ENCODE results near the gene RNF144A. TPM values are rescaled to one million over a fixed set of nuclear protein-coding genes. Genes with fewer than 3 reads are reported as not detected.
"Not testable (repeated sequence)": the region's sequence is repeated elsewhere in the genome, so short reads cannot be mapped to it uniquely, and the experiment has no call there.

RNF144A gene
- total RNA-seq, 1 donor from 2014 or later, result 1.8 TPM

DNA sequence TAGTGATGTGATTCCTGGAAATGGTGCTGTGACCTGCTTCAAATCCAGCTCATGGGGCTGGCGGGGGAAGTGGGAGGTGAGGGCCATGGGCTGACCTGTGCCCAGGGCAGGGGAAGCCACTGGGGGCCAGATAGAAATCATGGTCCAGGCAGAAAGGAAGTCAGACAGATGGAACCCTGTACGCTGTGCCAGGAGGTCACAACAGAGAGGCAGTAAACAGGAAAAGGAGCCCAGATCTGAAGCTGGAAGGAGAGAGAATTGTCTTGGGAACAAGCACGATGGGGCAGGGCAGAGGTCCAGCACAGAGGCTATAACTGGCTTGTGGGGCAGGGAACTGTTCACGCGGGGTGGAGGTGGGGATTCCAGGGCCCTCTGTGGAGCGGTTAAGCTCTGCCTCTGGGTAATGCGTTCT, 76.0 kb downstream of the RNF144A start:
- no peaks in the 10 kb centered on the region for H3K9me3 ChIP-seq
- no peak for DNase-seq (ENCODE audit: low spot score in 2 of 2)
- no peaks in the 10 kb centered on the region for H3K36me3 ChIP-seq
- peaks cover 0 to 2% of the 10 kb centered on the region in 2 donors for H3K4me1 ChIP-seq
- intact Hi-C loops (cut with DNase I), result no loop called here
- H3K27me3 ChIP-seq, result no peaks in the 10 kb centered on the region
- TF ChIP-seq, protein P1, sequence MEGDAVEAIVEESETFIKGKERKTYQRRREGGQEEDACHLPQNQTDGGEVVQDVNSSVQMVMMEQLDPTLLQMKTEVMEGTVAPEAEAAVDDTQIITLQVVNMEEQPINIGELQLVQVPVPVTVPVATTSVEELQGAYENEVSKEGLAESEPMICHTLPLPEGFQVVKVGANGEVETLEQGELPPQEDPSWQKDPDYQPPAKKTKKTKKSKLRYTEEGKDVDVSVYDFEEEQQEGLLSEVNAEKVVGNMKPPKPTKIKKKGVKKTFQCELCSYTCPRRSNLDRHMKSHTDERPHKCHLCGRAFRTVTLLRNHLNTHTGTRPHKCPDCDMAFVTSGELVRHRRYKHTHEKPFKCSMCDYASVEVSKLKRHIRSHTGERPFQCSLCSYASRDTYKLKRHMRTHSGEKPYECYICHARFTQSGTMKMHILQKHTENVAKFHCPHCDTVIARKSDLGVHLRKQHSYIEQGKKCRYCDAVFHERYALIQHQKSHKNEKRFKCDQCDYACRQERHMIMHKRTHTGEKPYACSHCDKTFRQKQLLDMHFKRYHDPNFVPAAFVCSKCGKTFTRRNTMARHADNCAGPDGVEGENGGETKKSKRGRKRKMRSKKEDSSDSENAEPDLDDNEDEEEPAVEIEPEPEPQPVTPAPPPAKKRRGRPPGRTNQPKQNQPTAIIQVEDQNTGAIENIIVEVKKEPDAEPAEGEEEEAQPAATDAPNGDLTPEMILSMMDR (IDR thresholded peaks at IDR 0.05), result no peak
- H3K27ac ChIP-seq, result no peak overlapping the region
- H3K4me3 ChIP-seq, result no peak overlapping the region

DNA sequence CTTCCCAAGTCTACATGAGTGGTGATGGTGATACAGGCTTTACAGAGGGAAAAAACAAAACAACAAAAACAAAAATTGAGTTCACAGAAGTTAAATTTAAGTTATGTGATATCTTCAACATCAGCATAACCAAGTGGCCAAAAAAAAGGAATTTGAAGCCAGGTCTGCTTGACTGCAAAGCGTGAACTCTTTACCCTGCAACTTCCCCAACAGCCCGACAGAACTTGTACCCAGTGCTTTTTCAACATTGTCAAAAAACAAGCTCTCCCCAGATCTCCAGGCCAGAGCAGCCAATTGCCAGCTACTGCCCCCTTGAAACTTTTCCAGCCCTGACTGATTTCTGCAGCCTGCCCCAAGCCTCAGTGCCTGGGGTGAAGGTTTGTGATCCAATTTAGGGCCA, 76.7 kb downstream of the RNF144A start:
- no peaks in the 10 kb centered on the region for H3K36me3 ChIP-seq
- intact Hi-C loops (cut with DNase I), result no loop called here

DNA sequence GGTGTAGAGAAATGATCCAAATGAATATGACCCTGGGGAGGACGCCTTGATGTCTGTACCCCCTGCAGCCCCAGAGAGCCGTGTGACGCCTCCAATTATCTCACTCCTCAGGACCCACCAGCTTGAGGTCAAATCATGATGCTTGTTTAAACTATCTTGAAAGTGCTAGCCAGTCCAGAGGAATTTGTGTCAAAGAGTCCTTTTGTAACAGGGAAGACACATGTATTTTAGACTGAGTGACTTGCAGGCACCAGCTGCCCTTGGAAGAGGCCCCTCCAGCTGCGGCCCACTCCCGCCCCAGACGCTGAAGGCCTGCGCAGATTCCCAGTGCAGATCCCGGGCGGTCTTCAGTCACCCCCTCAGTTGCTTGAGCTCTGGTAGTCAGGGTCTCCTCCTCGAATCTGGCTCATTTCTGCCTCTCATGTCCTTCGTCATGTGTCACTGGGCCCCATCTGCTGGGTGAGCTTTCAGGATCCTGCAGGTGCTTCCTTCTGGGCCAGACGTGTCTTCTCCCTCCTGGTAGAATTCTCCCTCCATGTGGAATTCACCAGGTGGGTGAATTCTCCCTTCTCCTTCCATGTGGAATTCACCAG, 77.4 kb downstream of the RNF144A start:
- H3K9me3 ChIP-seq, result no peaks in the 10 kb centered on the region
- H3K4me3 ChIP-seq, result no peak overlapping the region
- H3K36me3 ChIP-seq, result no peaks in the 10 kb centered on the region
- intact Hi-C loops (cut with DNase I), result no loop called here
- TF ChIP-seq, protein P1 (IDR thresholded peaks at IDR 0.05), result no peak
- H3K27me3 ChIP-seq, result no peaks in the 10 kb centered on the region
- H3K27ac ChIP-seq, result no peak overlapping the region
- H3K4me1 ChIP-seq, result peaks cover 0 to 2% of the 10 kb centered on the region in 2 donors
- no peak for DNase-seq (ENCODE audit: low spot score in 2 of 2)

More for the DNA sequence above, 76.7 kb downstream of the RNF144A start:
- no peak for DNase-seq (ENCODE audit: low spot score in 2 of 2)
- H3K4me1 ChIP-seq, result peaks cover 0 to 2% of the 10 kb centered on the region in 2 donors
- H3K4me3 ChIP-seq, result no peak overlapping the region
- H3K27ac ChIP-seq, result no peak overlapping the region
- H3K27me3 ChIP-seq, result no peaks in the 10 kb centered on the region
- no peaks in the 10 kb centered on the region for H3K9me3 ChIP-seq
- TF ChIP-seq, protein P1 (IDR thresholded peaks at IDR 0.05), result no peak

DNA sequence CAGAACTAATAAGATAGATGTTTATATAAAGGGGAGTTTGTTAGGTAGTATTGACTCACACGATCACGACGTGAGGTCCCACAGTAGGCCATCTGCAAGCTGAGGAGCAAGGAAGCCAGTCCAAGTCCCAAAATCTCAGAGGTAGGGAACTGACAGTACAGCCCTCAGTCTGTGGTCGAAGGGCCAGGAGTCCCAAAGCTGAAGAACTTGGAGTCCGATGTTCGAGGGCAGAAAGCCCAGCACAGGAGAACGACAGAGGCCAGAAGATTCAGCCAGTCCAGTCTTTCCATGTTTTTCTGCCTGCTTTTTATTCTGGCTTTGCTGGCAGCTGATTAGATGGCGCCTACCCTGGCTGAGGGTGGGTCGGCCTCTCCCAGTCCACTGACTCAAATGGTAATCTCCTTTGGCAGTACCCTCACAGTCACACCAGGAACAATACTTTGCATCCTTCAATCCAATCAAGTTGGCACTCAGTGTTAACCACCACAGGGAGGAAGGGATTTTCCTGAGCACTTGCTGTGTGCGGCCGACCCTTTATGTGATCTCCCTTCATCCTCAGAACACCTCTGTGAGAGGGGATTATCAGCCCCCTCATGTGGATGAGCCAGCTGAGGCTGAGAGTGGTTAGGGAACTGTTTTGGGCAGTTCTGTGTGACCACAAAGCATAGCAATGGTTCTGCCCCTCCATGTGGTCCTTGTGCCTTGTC, 78.3 kb downstream of the RNF144A start:
- Histone ChIP-seq H3K27ac (no peak overlapping the region), H3K4me1 (peaks cover 0 to 2% of the 10 kb centered on the region in 2 donors), H3K27me3 (no peaks in the 10 kb centered on the region), H3K9me3 (no peaks in the 10 kb centered on the region), H3K36me3 (no peaks in the 10 kb centered on the region), H3K4me3 (no peak overlapping the region)
- intact Hi-C loops (cut with DNase I), result no loop called here
- TF ChIP-seq, protein P1 (IDR thresholded peaks at IDR 0.05), result no peak
- no peak for DNase-seq (ENCODE audit: low spot score in 2 of 2)

DNA sequence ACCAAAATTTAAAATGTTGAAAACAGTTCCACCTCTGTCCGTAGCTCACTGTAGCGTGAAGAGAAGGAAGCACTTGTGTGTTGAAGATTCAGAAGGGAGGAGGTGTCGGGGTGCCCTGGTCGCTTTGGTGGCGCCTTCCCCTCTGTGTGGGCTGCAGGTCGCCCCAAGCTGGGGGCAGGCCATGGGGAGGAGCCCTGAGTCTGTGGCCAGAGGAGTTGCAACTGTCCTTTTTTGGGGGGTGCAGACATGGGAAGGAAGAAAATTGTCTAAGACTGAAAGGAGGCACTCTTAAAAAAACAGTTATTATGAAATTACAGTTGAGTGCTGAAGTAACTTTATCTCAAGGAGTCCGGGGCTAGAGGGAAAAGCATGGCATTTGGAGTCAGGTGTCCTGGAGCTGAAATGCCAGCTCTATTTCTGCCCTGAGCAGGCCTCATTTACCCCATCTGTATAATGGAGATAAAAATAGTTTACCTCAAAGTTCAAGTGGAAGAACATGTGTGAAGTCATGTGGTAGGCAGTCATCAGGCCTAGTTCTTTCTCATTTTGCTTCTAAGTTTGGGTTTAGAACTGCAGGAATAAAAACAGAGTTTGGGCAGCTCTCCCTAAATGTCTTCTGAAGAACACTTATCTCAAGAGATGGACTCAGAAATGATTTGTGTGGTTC, 82.1 kb downstream of the RNF144A start:
- no peak overlapping the region for H3K27ac ChIP-seq
- no peaks in the 10 kb centered on the region for H3K4me1 ChIP-seq

DNA sequence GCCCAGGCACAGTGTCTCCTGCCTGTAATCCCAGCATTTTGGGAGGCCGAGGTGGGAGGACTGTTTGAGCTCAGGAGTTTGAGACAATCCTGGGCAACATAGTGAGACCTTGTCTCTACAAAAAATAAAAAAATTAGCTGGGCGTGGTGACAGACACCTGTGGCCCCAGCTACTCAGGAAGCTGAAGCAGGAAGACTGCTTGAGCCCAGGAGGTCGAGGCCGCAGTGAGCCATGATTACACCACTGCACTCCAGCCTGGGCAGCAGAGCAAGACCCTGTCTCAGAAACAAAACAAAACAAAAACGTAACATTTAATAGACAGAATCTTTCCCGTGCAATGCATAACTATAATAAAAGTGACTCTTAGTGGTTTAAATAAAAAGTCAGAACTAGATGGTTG, 84.2 kb downstream of the RNF144A start:
- intact Hi-C loops (cut with DNase I); H3K9me3 ChIP-seq; H3K27me3 ChIP-seq; DNase-seq (ENCODE audit: low spot score in 2 of 2); H3K4me1 ChIP-seq; H3K4me3 ChIP-seq; H3K36me3 ChIP-seq; H3K27ac ChIP-seq: not testable (repeated sequence)

More for the DNA sequence above, 82.1 kb downstream of the RNF144A start:
- Histone ChIP-seq H3K9me3 (no peaks in the 10 kb centered on the region), H3K27me3 (no peaks in the 10 kb centered on the region), H3K36me3 (no peaks in the 10 kb centered on the region), H3K4me3 (no peak overlapping the region)
- TF ChIP-seq, protein P1 (IDR thresholded peaks at IDR 0.05), result no peak
- intact Hi-C loops (cut with DNase I), result no loop called here
- DNase-seq (ENCODE audit: low spot score in 2 of 2), result no peak

Data from ascending aorta (tissue), 2 donors.